Lung (tissue), 12 donors: ENCODE results near the gene SCGB1A1. TPM values are rescaled to one million over a fixed set of nuclear protein-coding genes. Genes with fewer than 3 reads are reported as not detected.
"Not testable (repeated sequence)": the region's sequence is repeated elsewhere in the genome, so short reads cannot be mapped to it uniquely, and the experiment has no call there.

Experiments
- ATAC-seq: fragments of 200-7000 bp; cut with Tn5 transposase; one replicate; pipeline ENCODE4 v1.9.1; 2020; ENCODE audit warnings: moderate number of reproducible peaks; ENCODE audit not compliant: insufficient read depth, low FRiP score
- DNase-seq, 3 donors: peaks; one replicate each; pipeline ENCODE4 v3.0.0-alpha.2; 2013 to 2017
- H3K27ac ChIP-seq, 2 donors: one replicate each; pipeline ENCODE4 v1.5.1; 2013; ENCODE audit warnings: mild to moderate bottlenecking in 2 of 2, moderate library complexity in 2 of 2, control low read depth in 1 of 2, inconsistent platforms in 1 of 2, low read depth in 1 of 2, low read length in 1 of 2
- H3K27me3 ChIP-seq, 3 donors: one replicate each; pipeline ENCODE4 v1.5.1; 2013; ENCODE audit warnings: low read length in 2 of 3; ENCODE audit not compliant: control insufficient read depth in 3 of 3, insufficient read depth in 3 of 3
- H3K36me3 ChIP-seq, 4 donors: one replicate each; pipeline ENCODE4 v1.5.1; 2013; ENCODE audit warnings: low read length in 4 of 4, mild to moderate bottlenecking in 1 of 4, moderate library complexity in 1 of 4; ENCODE audit not compliant: control insufficient read depth in 4 of 4, insufficient read depth in 4 of 4
- H3K4me1 ChIP-seq, 5 donors: one replicate each; pipeline ENCODE4 v1.5.1; 2013; ENCODE audit warnings: low read length in 5 of 5, mild to moderate bottlenecking in 2 of 5, moderate library complexity in 1 of 5; ENCODE audit not compliant: control insufficient read depth in 5 of 5, insufficient read depth in 5 of 5
- H3K4me3 ChIP-seq: one replicate; pipeline ENCODE4 v1.5.1; 2013; ENCODE audit warnings: mild to moderate bottlenecking, control low read depth, moderate library complexity
- H3K9ac ChIP-seq, 2 donors: one replicate each; pipeline ENCODE4 v1.5.1; 2013; ENCODE audit warnings: low read length in 2 of 2, control low read depth in 1 of 2; ENCODE audit not compliant: insufficient read depth in 1 of 2
- H3K9me3 ChIP-seq, 4 donors: one replicate each; pipeline ENCODE4 v1.5.1; 2013; ENCODE audit warnings: low read length in 3 of 4, mild to moderate bottlenecking in 1 of 4, moderate library complexity in 1 of 4; ENCODE audit not compliant: control insufficient read depth in 4 of 4, insufficient read depth in 3 of 4
- WGBS, 2 donors: extraction: QIAGEN DNeasy Blood & Tissue Kit; methylation state at CpG; one replicate each; pipeline ENCODE4 v1.1.7; 2013; 5-methylcytosine and 5-hydroxymethylcytosine counted together
- polyA plus RNA-seq, 2 donors: library from polyadenylated mRNA; stranded (reverse); fragments of 200-250 nt; gene quantifications; one replicate each; pipeline ENCODE4 v1.2.1, GENCODE V29; 2013
- total RNA-seq, 2 donors: library from RNA; depleted of rRNA in 1 of 2; stranded (reverse); fragments of >200 nt in 1 of 2; gene quantifications; one replicate each; pipeline ENCODE4 v1.2.1, GENCODE V29; 2014 to 2021
- TF ChIP-seq, protein P1 (sequence below): IDR thresholded peaks from 2 replicates; pipeline ENCODE4 v1.5.1; 2012; ENCODE audit warnings: mild to moderate bottlenecking; ENCODE audit errors: control extremely low read depth, extremely low read depth
- donor health status: control.
- donor health status: control.
- donor health status: Bipolar disorder and iron deficiency.
- donor health status: healthy.
- donor health status: DM: yes; HTN: yes; CAD: no.

Gene SCGB1A1
- total and polyA plus RNA-seq, 4 donors: 16.0 to 6,099 (median 3,995) TPM

GRCh38 chr11:62380821-62381245 is 38.0 kb upstream of the SCGB1A1 start:
- peak; percentile 67 to 87 (median 84) for DNase-seq
- H3K4me1 ChIP-seq, H3K9me3 ChIP-seq, H3K27ac ChIP-seq, H3K4me3 ChIP-seq, H3K27me3 ChIP-seq, H3K36me3 ChIP-seq: not testable (repeated sequence)
- TF ChIP-seq, protein P1, sequence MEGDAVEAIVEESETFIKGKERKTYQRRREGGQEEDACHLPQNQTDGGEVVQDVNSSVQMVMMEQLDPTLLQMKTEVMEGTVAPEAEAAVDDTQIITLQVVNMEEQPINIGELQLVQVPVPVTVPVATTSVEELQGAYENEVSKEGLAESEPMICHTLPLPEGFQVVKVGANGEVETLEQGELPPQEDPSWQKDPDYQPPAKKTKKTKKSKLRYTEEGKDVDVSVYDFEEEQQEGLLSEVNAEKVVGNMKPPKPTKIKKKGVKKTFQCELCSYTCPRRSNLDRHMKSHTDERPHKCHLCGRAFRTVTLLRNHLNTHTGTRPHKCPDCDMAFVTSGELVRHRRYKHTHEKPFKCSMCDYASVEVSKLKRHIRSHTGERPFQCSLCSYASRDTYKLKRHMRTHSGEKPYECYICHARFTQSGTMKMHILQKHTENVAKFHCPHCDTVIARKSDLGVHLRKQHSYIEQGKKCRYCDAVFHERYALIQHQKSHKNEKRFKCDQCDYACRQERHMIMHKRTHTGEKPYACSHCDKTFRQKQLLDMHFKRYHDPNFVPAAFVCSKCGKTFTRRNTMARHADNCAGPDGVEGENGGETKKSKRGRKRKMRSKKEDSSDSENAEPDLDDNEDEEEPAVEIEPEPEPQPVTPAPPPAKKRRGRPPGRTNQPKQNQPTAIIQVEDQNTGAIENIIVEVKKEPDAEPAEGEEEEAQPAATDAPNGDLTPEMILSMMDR: peak; percentile 80
- WGBS, 2 donors: 5 to 8% methylated on average over 12 of the region's 12 CpGs
- H3K9ac ChIP-seq: peak overlapping the region in 1 of 2 donors; percentile 55
- ATAC-seq: peak; percentile 79

GRCh38 chr11:62383822-62384221 is 35.0 kb upstream of the SCGB1A1 start:
- Histone ChIP-seq H3K27me3 (no peaks in the 10 kb centered on the region), H3K9ac (no peak overlapping the region), H3K4me3 (no peak overlapping the region), H3K36me3 (no peaks in the 10 kb centered on the region), H3K4me1 (peaks cover 0 to 6% (median 0%) of the 10 kb centered on the region in 5 donors), H3K9me3 (no peaks in the 10 kb centered on the region), H3K27ac (no peak overlapping the region)
- ATAC-seq (no peak), DNase-seq (no peak)
- TF ChIP-seq, protein P1: no peak
- 63 to 74% methylated on average over 6 of the region's 6 CpGs for WGBS, 2 donors

DNA sequence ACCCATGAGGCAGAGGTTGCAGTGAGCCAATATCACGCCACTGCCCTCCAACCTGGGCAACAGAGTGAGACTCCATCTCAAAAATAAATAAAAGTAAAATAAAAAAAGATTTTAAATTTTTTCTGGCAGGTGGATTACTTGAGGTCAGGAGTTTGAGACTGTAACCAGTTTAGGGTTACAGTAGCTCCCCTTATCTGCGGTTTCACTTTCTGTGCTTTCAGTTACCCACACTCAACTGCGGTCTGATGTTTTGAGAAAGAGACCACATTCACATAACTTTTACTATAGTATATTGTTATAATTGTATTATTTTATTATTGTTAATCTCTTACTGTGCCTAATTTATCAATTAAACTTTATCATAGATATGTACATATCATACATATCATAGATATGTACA is 32.8 kb upstream of the SCGB1A1 start:
- 84 to 86% methylated on average over 3 of the region's 3 CpGs for WGBS, 2 donors
- H3K27ac ChIP-seq: not testable (repeated sequence)

GRCh38 chr11:62387381-62387780 is 31.5 kb upstream of the SCGB1A1 start:
- Histone ChIP-seq H3K9me3 (no peaks in the 10 kb centered on the region), H3K27ac (no peak overlapping the region), H3K4me1 (peaks cover 0 to 10% (median 0%) of the 10 kb centered on the region in 5 donors), H3K27me3 (no peaks in the 10 kb centered on the region), H3K9ac (no peak overlapping the region), H3K36me3 (peaks cover 0 to 3% (median 0%) of the 10 kb centered on the region in 4 donors), H3K4me3 (no peak overlapping the region)
- TF ChIP-seq, protein P1: no peak
- 93% methylated on average over 3 of the region's 3 CpGs for WGBS, 2 donors
- no peak for DNase-seq
- ATAC-seq: no peak

More for the DNA sequence above, 32.8 kb upstream of the SCGB1A1 start:
- not testable (repeated sequence) for H3K27me3 ChIP-seq, H3K9me3 ChIP-seq, H3K9ac ChIP-seq, DNase-seq, ATAC-seq, H3K4me3 ChIP-seq, H3K36me3 ChIP-seq
- H3K4me1 ChIP-seq: peaks cover 0 to 13% (median 0%) of the 10 kb centered on the region in 5 donors
